Common myeloid progenitor, CD34-positive (primary cell): ENCODE measurements around the gene CALML3. TPM values are rescaled to one million over a fixed set of nuclear protein-coding genes. Genes with fewer than 3 reads are reported as not detected.
"Not testable (repeated sequence)": the region's sequence is repeated elsewhere in the genome, so short reads cannot be mapped to it uniquely, and the experiment has no call there.

ENCODE experiments used
- CTCF ChIA-PET: fragments of 350-600 bp; sonication (Branson Sonifier 250); formaldehyde crosslinking; loops from one replicate; lab custom pipeline; 2021; ENCODE audit warnings: antibody characterized with exemption; lab: Charles Lee
- POLR2A ChIA-PET: fragments of 350-600 bp; sonication (Branson Sonifier 250); formaldehyde crosslinking; loops from one replicate; lab custom pipeline; 2021; ENCODE audit warnings: antibody characterized with exemption; lab: Charles Lee
- DNase-seq, 3 donors: peaks; one replicate each; pipeline versions ENCODE4 v3.0.0 to v3.0.0-alpha.2; 2013
- H3K27ac ChIP-seq, 2 experiments: 1 replicate in 1 of 2; 2 replicates in 1 of 2; pipeline ENCODE4 v1.7.0; 2013; ENCODE audit warnings: inconsistent platforms in 2 of 2, low read length in 2 of 2, mild to moderate bottlenecking in 2 of 2, low read depth in 1 of 2, moderate library complexity in 1 of 2; ENCODE audit not compliant: severe bottlenecking in 2 of 2, insufficient read depth in 1 of 2, poor library complexity in 1 of 2
- H3K27me3 ChIP-seq, 5 experiments: replicated peaks in 2 of 5; 1 replicate in 3 of 5; 2 replicates in 2 of 5; pipeline versions ENCODE4 v1.6.1 to v1.7.0; 2013; ENCODE audit warnings: low read length in 4 of 5, mild to moderate bottlenecking in 2 of 5, moderate library complexity in 2 of 5, inconsistent platforms in 1 of 5; ENCODE audit not compliant: insufficient read depth in 5 of 5, control insufficient read depth in 4 of 5
- H3K36me3 ChIP-seq, 4 experiments: 1 replicate in 2 of 4; 2 replicates in 2 of 4; pipeline versions ENCODE4 v1.6.1 to v1.7.0; 2013; ENCODE audit warnings: low read length in 3 of 4, control low read depth in 1 of 4, mild to moderate bottlenecking in 1 of 4; ENCODE audit not compliant: control insufficient read depth in 4 of 4, insufficient read depth in 4 of 4
- H3K4me1 ChIP-seq, 4 experiments: 1 replicate in 3 of 4; 2 replicates in 1 of 4; pipeline versions ENCODE4 v1.6.1 to v1.7.1; 2013; ENCODE audit warnings: low read length in 3 of 4, mild to moderate bottlenecking in 3 of 4, control low read depth in 1 of 4, inconsistent platforms in 1 of 4, moderate library complexity in 1 of 4; ENCODE audit not compliant: control insufficient read depth in 4 of 4, insufficient read depth in 4 of 4; ENCODE audit errors: control extremely low read depth in 1 of 4
- H3K4me3 ChIP-seq, 7 experiments: 1 replicate in 4 of 7; 2 replicates in 3 of 7; pipeline versions ENCODE4 v1.5.1 to v1.7.0; 2013; ENCODE audit warnings: mild to moderate bottlenecking in 7 of 7, low read length in 6 of 7, moderate library complexity in 6 of 7, inconsistent platforms in 2 of 7, low read depth in 2 of 7, control low read depth in 1 of 7; ENCODE audit not compliant: insufficient read depth in 4 of 7, control insufficient read depth in 1 of 7; ENCODE audit errors: extremely low read depth in 1 of 7
- H3K9me3 ChIP-seq, 5 experiments: 1 replicate in 4 of 5; 2 replicates in 1 of 5; pipeline versions ENCODE4 v1.6.1 to v1.7.1; 2013; ENCODE audit warnings: low read length in 4 of 5, mild to moderate bottlenecking in 2 of 5, inconsistent platforms in 1 of 5, low read depth in 1 of 5, moderate library complexity in 1 of 5; ENCODE audit not compliant: control insufficient read depth in 4 of 5, insufficient read depth in 2 of 5; ENCODE audit errors: control extremely low read depth in 1 of 5
- WGBS: methylation state at CpG from one replicate; pipeline ENCODE4 v1.1.5; 2013; ENCODE audit not compliant: insufficient coverage; 5-methylcytosine and 5-hydroxymethylcytosine counted together
- polyA plus RNA-seq: library from polyadenylated mRNA; unstranded; fragments of 120-200 nt; gene quantifications from one replicate; pipeline ENCODE4 v1.2.1, GENCODE V29; 2013

Gene CALML3
- polyA plus RNA-seq = not detected

- H3K27ac ChIP-seq = no peak within 1 kb of the TSS
Measured at GRCh38 chr10:5524641-5525560, at the start of gene CALML3. CALML3 (plus strand) TSS chr10:5524961; CDS start chr10:5525086, 125 bp downstream.

GRCh38 chr10:5475088-5475487 is 49.7 kb upstream of the CALML3 start:
- H3K9me3 ChIP-seq, H3K27ac ChIP-seq, H3K27me3 ChIP-seq, H3K4me3 ChIP-seq, POLR2A ChIA-PET, DNase-seq, H3K36me3 ChIP-seq: not testable (repeated sequence)
- H3K4me1 ChIP-seq = peaks cover 0 to 27% (median 17%) of the 10 kb centered on the region in 4 experiments
- CTCF ChIA-PET = interaction anchor here (1.1 kb wide), 1 partner anchor 148 kb away, joined by 3 read pairs; no protein-coding TSS in a partner anchor
- WGBS = 72% methylated on average over 3 of the region's 8 CpGs

More at GRCh38 chr10:5524641-5525560, at the start of gene CALML3:
- no peaks in the 10 kb centered on the region for H3K4me1 ChIP-seq
- CTCF ChIA-PET = no interaction called here
- POLR2A ChIA-PET = no interaction called here
- H3K27me3 ChIP-seq = peaks cover 0 to 1% (median 0%) of the 10 kb centered on the region in 5 experiments
- no peak for DNase-seq
- 98% methylated on average over 55 of the region's 64 CpGs for WGBS
- no peaks in the 10 kb centered on the region for H3K9me3 ChIP-seq
- no peaks in the 10 kb centered on the region for H3K36me3 ChIP-seq
- no peak within 1 kb of the TSS for H3K4me3 ChIP-seq

GRCh38 chr10:5475974-5476807 is 48.6 kb upstream of the CALML3 start:
- DNase-seq, H3K36me3 ChIP-seq, H3K4me3 ChIP-seq, H3K9me3 ChIP-seq, POLR2A ChIA-PET, H3K27me3 ChIP-seq: not testable (repeated sequence)
- 91% methylated on average over 8 of the region's 12 CpGs for WGBS
- Histone ChIP-seq H3K27ac (peak overlapping the region in 1 of 2 experiments; percentile 89), H3K4me1 (peaks cover 0 to 31% (median 17%) of the 10 kb centered on the region in 4 experiments)
- CTCF ChIA-PET = interaction anchor here (1.2 to 2.5 kb wide), 2 partner anchors 14 to 147 kb away, joined by 3 to 15 read pairs; no protein-coding TSS in a partner anchor

- Histone ChIP-seq H3K4me1 (peaks cover 0 to 31% (median 17%) of the 10 kb centered on the region in 4 experiments), H3K36me3 (no peaks in the 10 kb centered on the region), H3K4me3 (no peak overlapping the region), H3K9me3 (no peaks in the 10 kb centered on the region), H3K27me3 (no peaks in the 10 kb centered on the region), H3K27ac (peak overlapping the region in 1 of 2 experiments; percentile 89)
- ChIA-PET CTCF (interaction anchor here (1.2 to 2.5 kb wide), 2 partner anchors 15 to 146 kb away, joined by 3 to 15 read pairs; no protein-coding TSS in a partner anchor), POLR2A (no interaction called here)
- 98% methylated on average over 11 of the region's 13 CpGs for WGBS
- no peak for DNase-seq
Measured at GRCh38 chr10:5476918-5477525, 47.7 kb upstream of the CALML3 start.

GRCh38 chr10:5477948-5478693 is 46.6 kb upstream of the CALML3 start:
- Histone ChIP-seq H3K4me3 (peak overlapping the region in 1 of 7 experiments; percentile 52), H3K4me1 (peaks cover 0 to 31% (median 17%) of the 10 kb centered on the region in 4 experiments), H3K36me3 (no peaks in the 10 kb centered on the region), H3K27me3 (no peaks in the 10 kb centered on the region), H3K9me3 (no peaks in the 10 kb centered on the region), H3K27ac (peak overlapping the region in 1 of 2 experiments; percentile 89)
- ChIA-PET CTCF (interaction anchor here (0.8 to 2.5 kb wide), 2 partner anchors 11 to 16 kb away, joined by 4 to 15 read pairs; no protein-coding TSS in a partner anchor), POLR2A (no interaction called here)
- DNase-seq = peak; percentile 15 to 42 (median 28)
- WGBS = 88% methylated on average over 10 of the region's 11 CpGs

GRCh38 chr10:5478694-5479305 is 46.0 kb upstream of the CALML3 start:
- H3K4me1 ChIP-seq = peaks cover 0 to 31% (median 17%) of the 10 kb centered on the region in 4 experiments
- H3K27me3 ChIP-seq = no peaks in the 10 kb centered on the region
- no peak for DNase-seq
- H3K36me3 ChIP-seq = no peaks in the 10 kb centered on the region
- 92% methylated on average over 14 of the region's 18 CpGs for WGBS
- ChIA-PET POLR2A (no interaction called here), CTCF (interaction anchor here (0.6 to 2.5 kb wide), 4 partner anchors 12 to 88 kb away, joined by 3 to 15 read pairs (median 4); no protein-coding TSS in a partner anchor)
- H3K9me3 ChIP-seq = no peaks in the 10 kb centered on the region
- peak overlapping the region; percentile 61 to 89 for H3K27ac ChIP-seq
- peak overlapping the region in 2 of 7 experiments; percentile 42 to 52 for H3K4me3 ChIP-seq
